ENCODE data around the gene EFHD1. TPM values are rescaled to one million over a fixed set of nuclear protein-coding genes. Genes with fewer than 3 reads are reported as not detected.
A peak's percentile ranks its signal among the peaks of the same experiment; 100 is the strongest.
"Not testable (repeated sequence)": the region's sequence is repeated elsewhere in the genome, so short reads cannot be mapped to it uniquely, and the experiment has no call there.

EFHD1 gene
- total and polyA plus RNA-seq, 9 donors = 7.0 to 39.6 (median 26.7) TPM

GRCh38 chr2:232699110-232699509, 65.7 kb downstream of the EFHD1 start:
- Histone ChIP-seq H3K9me3 (replicated peaks; ENCODE audit: control insufficient read depth, low read depth, low read length) (no peaks in the 10 kb centered on the region), H3K4me1 (ENCODE audit: control insufficient read depth, insufficient read depth, low read length) (peaks cover 12% of the 10 kb centered on the region), H3K4me3 (ENCODE audit: low read length) (no peak overlapping the region), H3K27ac (ENCODE audit: low read length) (no peak overlapping the region), H3K36me3 (ENCODE audit: control insufficient read depth, insufficient read depth, low read length) (peaks cover 9% of the 10 kb centered on the region), H3K27me3 (ENCODE audit: control insufficient read depth, insufficient read depth, low read length) (no peaks in the 10 kb centered on the region)
- DNase-seq = no peak
- 89% methylated on average over 2 of the region's 2 CpGs for WGBS (ENCODE audit: insufficient coverage)

GRCh38 chr2:232700154-232700553, 66.8 kb downstream of the EFHD1 start:
- H3K27me3 ChIP-seq (ENCODE audit: control insufficient read depth, insufficient read depth, low read length) = no peaks in the 10 kb centered on the region
- peaks cover 14% of the 10 kb centered on the region for H3K36me3 ChIP-seq (ENCODE audit: control insufficient read depth, insufficient read depth, low read length)
- no CpG with 5 or more reads among the region's 1 CpG for WGBS (ENCODE audit: insufficient coverage)
- no peak overlapping the region for H3K4me3 ChIP-seq (ENCODE audit: low read length)
- peaks cover 12% of the 10 kb centered on the region for H3K4me1 ChIP-seq (ENCODE audit: control insufficient read depth, insufficient read depth, low read length)
- DNase-seq = no peak
- H3K9me3 ChIP-seq (replicated peaks; ENCODE audit: control insufficient read depth, low read depth, low read length) = no peaks in the 10 kb centered on the region
- H3K27ac ChIP-seq (ENCODE audit: low read length) = no peak overlapping the region

- no peaks in the 10 kb centered on the region for H3K4me1 ChIP-seq (ENCODE audit: control insufficient read depth, insufficient read depth, low read length)
- H3K27me3 ChIP-seq (ENCODE audit: control insufficient read depth, insufficient read depth, low read length) = no peaks in the 10 kb centered on the region
- DNase-seq = no peak
- no peak overlapping the region for H3K4me3 ChIP-seq (ENCODE audit: low read length)
- 90% methylated on average over 4 of the region's 4 CpGs for WGBS (ENCODE audit: insufficient coverage)
- H3K36me3 ChIP-seq (ENCODE audit: control insufficient read depth, insufficient read depth, low read length) = peaks cover 35% of the 10 kb centered on the region
- H3K27ac ChIP-seq (ENCODE audit: low read length) = no peak overlapping the region
- H3K9me3 ChIP-seq (replicated peaks; ENCODE audit: control insufficient read depth, low read depth, low read length) = no peaks in the 10 kb centered on the region
These were observed 73.7 kb downstream of the EFHD1 start for GRCh38 chr2:232707076-232707475.

GRCh38 chr2:232713505-232713904, 80.1 kb downstream of the EFHD1 start:
- H3K27me3 ChIP-seq (ENCODE audit: control insufficient read depth, insufficient read depth, low read length) = no peaks in the 10 kb centered on the region
- peaks cover 12% of the 10 kb centered on the region for H3K36me3 ChIP-seq (ENCODE audit: control insufficient read depth, insufficient read depth, low read length)
- H3K4me1 ChIP-seq (ENCODE audit: control insufficient read depth, insufficient read depth, low read length) = no peaks in the 10 kb centered on the region
- DNase-seq = no peak
- no peak overlapping the region for H3K4me3 ChIP-seq (ENCODE audit: low read length)
- no peak overlapping the region for H3K27ac ChIP-seq (ENCODE audit: low read length)
- no peaks in the 10 kb centered on the region for H3K9me3 ChIP-seq (replicated peaks; ENCODE audit: control insufficient read depth, low read depth, low read length)

GRCh38 chr2:232714969-232715368, 81.6 kb downstream of the EFHD1 start:
- WGBS (ENCODE audit: insufficient coverage) = no CpG with 5 or more reads among the region's 3 CpGs
- no peak for DNase-seq
- H3K4me3 ChIP-seq (ENCODE audit: low read length) = no peak overlapping the region
- no peaks in the 10 kb centered on the region for H3K27me3 ChIP-seq (ENCODE audit: control insufficient read depth, insufficient read depth, low read length)
- no peaks in the 10 kb centered on the region for H3K9me3 ChIP-seq (replicated peaks; ENCODE audit: control insufficient read depth, low read depth, low read length)
- no peak overlapping the region for H3K27ac ChIP-seq (ENCODE audit: low read length)
- peaks cover 14% of the 10 kb centered on the region for H3K36me3 ChIP-seq (ENCODE audit: control insufficient read depth, insufficient read depth, low read length)
- H3K4me1 ChIP-seq (ENCODE audit: control insufficient read depth, insufficient read depth, low read length) = no peaks in the 10 kb centered on the region

- not testable (repeated sequence) for H3K4me1 ChIP-seq (ENCODE audit: control insufficient read depth, insufficient read depth, low read length); H3K27me3 ChIP-seq (ENCODE audit: control insufficient read depth, insufficient read depth, low read length); H3K27ac ChIP-seq (ENCODE audit: low read length); H3K9me3 ChIP-seq (replicated peaks; ENCODE audit: control insufficient read depth, low read depth, low read length); H3K4me3 ChIP-seq (ENCODE audit: low read length); DNase-seq
- H3K36me3 ChIP-seq (ENCODE audit: control insufficient read depth, insufficient read depth, low read length) = peaks cover 14% of the 10 kb centered on the region
These were observed 86.7 kb downstream of the EFHD1 start for GRCh38 chr2:232720056-232720455.

GRCh38 chr2:232721261-232721660, 87.9 kb downstream of the EFHD1 start:
- Histone ChIP-seq H3K36me3 (ENCODE audit: control insufficient read depth, insufficient read depth, low read length) (peaks cover 17% of the 10 kb centered on the region), H3K27me3 (ENCODE audit: control insufficient read depth, insufficient read depth, low read length) (no peaks in the 10 kb centered on the region), H3K27ac (ENCODE audit: low read length) (no peak overlapping the region), H3K4me1 (ENCODE audit: control insufficient read depth, insufficient read depth, low read length) (no peaks in the 10 kb centered on the region), H3K4me3 (ENCODE audit: low read length) (no peak overlapping the region), H3K9me3 (replicated peaks; ENCODE audit: control insufficient read depth, low read depth, low read length) (no peaks in the 10 kb centered on the region)
- DNase-seq = no peak
- WGBS (ENCODE audit: insufficient coverage) = no CpG with 5 or more reads among the region's 2 CpGs

- peaks cover 18% of the 10 kb centered on the region for H3K36me3 ChIP-seq (ENCODE audit: control insufficient read depth, insufficient read depth, low read length)
- no peak for DNase-seq
- 75% methylated on average over 2 of the region's 2 CpGs for WGBS (ENCODE audit: insufficient coverage)
- no peak overlapping the region for H3K4me3 ChIP-seq (ENCODE audit: low read length)
- H3K4me1 ChIP-seq (ENCODE audit: control insufficient read depth, insufficient read depth, low read length) = no peaks in the 10 kb centered on the region
- no peaks in the 10 kb centered on the region for H3K27me3 ChIP-seq (ENCODE audit: control insufficient read depth, insufficient read depth, low read length)
- H3K27ac ChIP-seq (ENCODE audit: low read length) = no peak overlapping the region
- H3K9me3 ChIP-seq (replicated peaks; ENCODE audit: control insufficient read depth, low read depth, low read length) = no peaks in the 10 kb centered on the region
These were observed 88.5 kb downstream of the EFHD1 start for GRCh38 chr2:232721882-232722281.

- Histone ChIP-seq H3K27ac (ENCODE audit: low read length) (no peak overlapping the region), H3K4me3 (ENCODE audit: low read length) (no peak overlapping the region), H3K9me3 (replicated peaks; ENCODE audit: control insufficient read depth, low read depth, low read length) (no peaks in the 10 kb centered on the region), H3K36me3 (ENCODE audit: control insufficient read depth, insufficient read depth, low read length) (peaks cover 19% of the 10 kb centered on the region), H3K27me3 (ENCODE audit: control insufficient read depth, insufficient read depth, low read length) (no peaks in the 10 kb centered on the region), H3K4me1 (ENCODE audit: control insufficient read depth, insufficient read depth, low read length) (no peaks in the 10 kb centered on the region)
- WGBS (ENCODE audit: insufficient coverage) = 82% methylated on average over 1 of the region's 1 CpG
- no peak for DNase-seq
These were observed 89.6 kb downstream of the EFHD1 start for GRCh38 chr2:232723027-232723426.

GRCh38 chr2:232728785-232729184, 95.4 kb downstream of the EFHD1 start:
- H3K4me3 ChIP-seq (ENCODE audit: low read length) = no peak overlapping the region
- H3K27ac ChIP-seq (ENCODE audit: low read length) = no peak overlapping the region
- H3K4me1 ChIP-seq (ENCODE audit: control insufficient read depth, insufficient read depth, low read length) = no peaks in the 10 kb centered on the region
- no peak for DNase-seq
- H3K9me3 ChIP-seq (replicated peaks; ENCODE audit: control insufficient read depth, low read depth, low read length) = no peaks in the 10 kb centered on the region
- H3K36me3 ChIP-seq (ENCODE audit: control insufficient read depth, insufficient read depth, low read length) = peaks cover 27% of the 10 kb centered on the region
- H3K27me3 ChIP-seq (ENCODE audit: control insufficient read depth, insufficient read depth, low read length) = no peaks in the 10 kb centered on the region
- no CpG with 5 or more reads among the region's 3 CpGs for WGBS (ENCODE audit: insufficient coverage)

GRCh38 chr2:232731470-232731869, 98.1 kb downstream of the EFHD1 start:
- Histone ChIP-seq H3K9me3 (replicated peaks; ENCODE audit: control insufficient read depth, low read depth, low read length) (no peaks in the 10 kb centered on the region), H3K4me1 (ENCODE audit: control insufficient read depth, insufficient read depth, low read length) (no peaks in the 10 kb centered on the region), H3K4me3 (ENCODE audit: low read length) (no peak overlapping the region), H3K36me3 (ENCODE audit: control insufficient read depth, insufficient read depth, low read length) (peaks cover 26% of the 10 kb centered on the region), H3K27ac (ENCODE audit: low read length) (no peak overlapping the region), H3K27me3 (ENCODE audit: control insufficient read depth, insufficient read depth, low read length) (no peaks in the 10 kb centered on the region)
- peak; percentile 9 for DNase-seq
- no CpG with 5 or more reads among the region's 2 CpGs for WGBS (ENCODE audit: insufficient coverage)
